ENCODE data around the gene CTIF.
"Not testable (repeated sequence)": the region's sequence is repeated elsewhere in the genome, so short reads cannot be mapped to it uniquely, and the experiment has no call there.

Gene CTIF

DNA sequence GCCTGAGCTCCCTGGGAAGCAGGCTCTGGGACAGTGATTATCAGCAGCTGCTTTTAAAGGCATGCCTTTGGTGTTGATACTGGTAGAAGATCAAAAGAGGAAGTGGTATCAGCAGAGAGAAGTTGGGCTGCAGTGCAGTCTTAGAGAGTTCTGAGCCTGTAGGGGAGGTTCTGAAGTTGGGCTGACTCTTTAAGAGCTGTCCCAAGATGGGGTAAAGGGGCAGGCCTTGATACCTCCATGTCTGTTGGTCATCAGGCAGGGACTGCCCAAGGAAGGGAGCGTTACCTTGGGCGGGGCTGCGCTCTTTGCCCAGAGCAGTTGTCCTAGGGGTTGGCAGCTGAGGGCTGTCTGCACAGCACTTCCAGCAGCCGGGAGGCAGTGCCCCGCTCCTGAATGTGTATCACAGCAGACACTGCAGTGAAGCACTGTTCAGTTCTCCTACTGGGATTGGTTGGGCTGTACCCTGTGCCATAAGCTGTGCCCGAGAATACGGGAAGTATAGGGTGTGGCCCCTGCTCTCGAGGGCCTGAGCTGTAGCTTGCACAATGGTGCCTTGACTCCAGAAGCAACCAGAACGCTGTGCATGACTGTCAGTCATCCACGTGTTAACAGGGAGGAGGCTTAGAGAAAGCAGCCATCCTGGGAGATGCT lies 177.0 kb downstream of the CTIF start:
- no peak for DNase-seq

GRCh38 chr18:48717227-48717626 lies 178.4 kb downstream of the CTIF start:
- not testable (repeated sequence) for DNase-seq

DNA sequence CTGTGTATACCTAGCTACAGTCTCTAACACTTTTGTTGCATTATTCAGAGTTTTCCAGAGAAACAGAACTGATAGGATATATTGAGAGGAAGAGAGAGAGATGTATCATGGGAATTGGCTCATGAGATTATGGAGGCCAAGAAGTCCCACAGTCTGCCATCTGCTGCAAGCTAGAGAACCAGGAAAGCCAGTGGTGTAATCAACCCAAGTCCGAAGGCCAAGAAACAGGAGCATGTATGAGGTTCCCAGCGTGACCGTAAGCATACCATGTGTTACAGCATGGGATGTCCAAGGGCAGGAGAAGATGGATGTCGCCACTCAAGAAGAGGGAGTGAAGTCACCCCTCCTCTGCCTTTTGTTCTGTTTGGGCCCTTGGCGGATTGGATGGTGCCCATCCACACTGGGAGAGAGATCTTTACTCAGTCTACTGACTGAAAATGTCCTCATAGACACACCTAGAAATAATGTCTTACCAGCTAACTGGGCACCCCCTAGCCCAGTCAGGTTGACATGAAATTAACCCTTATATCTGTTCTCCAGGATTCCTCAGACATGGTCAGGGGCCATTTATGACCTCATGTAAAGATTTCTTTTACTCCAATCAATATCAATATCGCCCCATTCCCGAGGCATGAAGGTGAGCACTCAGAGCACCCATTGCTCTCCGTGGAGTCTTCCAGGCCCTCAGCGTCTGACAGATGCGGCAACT lies 179.6 kb downstream of the CTIF start:
- DNase-seq = no peak

DNA sequence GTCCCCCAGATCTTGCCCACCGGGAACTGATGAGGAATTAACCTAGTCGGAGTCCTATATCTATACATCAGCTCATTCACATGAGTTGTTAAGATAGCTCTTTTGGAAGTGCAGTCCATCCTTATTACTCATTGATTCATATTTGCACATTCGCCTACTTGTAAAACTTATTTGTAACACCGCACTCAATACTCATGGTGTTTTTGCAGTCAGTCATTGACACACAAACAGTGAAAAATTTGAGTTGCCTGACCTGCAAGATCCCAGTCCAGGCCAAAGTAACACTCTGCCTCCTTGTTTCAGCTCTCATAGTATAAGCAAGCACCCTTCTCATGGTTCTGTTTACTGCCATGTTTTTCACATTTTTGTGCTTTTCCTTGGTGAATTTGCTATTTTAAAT lies 180.6 kb downstream of the CTIF start:
- no peak for DNase-seq

DNA sequence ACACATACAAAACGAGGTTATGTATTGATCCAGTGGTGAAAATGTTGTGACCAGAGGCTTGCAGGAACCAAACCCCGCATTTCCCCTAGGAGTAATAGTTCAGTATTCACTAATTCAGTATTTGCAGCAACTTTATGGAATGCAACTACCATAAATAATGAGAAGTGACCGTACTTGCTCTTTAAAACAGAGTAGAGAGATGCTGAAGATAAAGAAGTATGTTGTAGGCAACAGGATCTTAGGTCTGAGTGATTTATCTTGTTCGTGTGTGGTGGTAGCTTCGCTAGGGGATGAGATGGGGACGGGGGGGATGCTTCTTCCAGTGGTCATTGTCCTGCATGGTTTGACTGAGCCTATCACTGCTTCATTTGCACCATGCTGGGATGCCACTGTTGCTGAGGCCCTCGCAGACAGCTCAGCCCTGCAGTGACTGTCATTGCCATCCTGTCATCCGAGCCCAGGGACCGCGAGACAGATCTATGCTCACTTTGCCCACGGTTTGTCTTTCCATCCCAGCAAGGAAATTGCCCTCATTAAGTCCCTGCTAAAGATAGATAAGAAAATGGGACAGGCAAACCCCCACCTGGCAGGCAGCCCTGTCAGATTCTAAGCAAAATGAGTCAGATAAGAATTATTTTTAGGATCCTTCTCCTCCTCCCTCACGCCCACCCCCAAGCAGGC lies 181.3 kb downstream of the CTIF start:
- DNase-seq = peak; percentile 43

DNA sequence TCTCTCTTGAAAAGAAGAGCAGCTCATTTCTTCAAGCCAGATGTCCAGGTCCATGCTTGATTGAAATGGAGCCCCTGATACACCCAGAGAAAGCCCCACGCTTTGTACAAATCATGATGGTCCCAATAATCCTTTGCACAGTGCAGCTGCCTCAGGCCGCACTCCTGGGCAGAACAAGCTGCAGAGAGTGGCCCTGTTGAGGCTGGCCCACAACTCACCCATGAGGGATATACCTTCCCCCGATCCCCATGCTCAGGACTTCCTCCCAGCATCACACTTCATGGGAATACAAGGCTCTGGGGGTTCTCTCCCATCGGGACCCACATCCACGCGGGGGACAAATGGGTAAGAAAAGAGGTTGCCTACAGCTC lies 181.8 kb downstream of the CTIF start:
- DNase-seq = no peak

DNA sequence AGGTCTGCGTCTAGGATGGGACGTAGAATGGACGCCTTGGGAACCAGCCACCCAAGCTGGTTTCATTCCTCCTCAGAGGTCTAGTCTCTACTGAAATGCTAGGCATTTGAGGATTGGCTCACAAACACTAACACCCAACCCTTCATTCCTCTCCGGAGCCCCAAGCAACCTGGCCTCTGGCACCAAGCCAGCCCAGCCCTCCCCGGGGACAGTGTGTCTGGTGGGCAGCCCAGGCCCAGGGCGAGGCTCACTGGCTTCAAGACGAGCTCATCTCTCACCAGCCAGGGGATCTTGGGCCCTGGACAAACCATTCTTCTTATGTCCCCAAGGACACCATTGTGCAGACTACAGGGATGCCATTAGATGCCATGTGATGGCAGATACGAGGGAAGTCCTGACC lies 182.5 kb downstream of the CTIF start:
- no peak for DNase-seq

DNA sequence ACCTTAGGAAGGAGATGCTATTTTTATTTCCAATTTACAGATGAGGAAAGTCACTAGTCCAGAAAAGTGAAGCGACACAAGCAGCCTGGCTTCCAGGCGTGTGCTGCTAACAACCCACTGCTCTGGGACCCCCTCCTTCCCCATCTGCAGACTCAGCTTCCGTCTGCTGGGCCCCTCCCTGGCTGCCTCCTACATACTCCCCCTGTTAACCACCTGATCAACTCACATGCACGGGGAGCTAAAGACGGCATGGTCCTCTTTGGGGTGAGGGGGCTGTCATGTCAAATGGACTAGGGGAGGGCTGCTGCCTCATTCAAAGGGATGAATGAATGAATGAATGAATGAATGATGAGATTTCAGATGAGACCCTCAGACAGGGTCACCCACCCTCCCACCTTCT lies 184.2 kb downstream of the CTIF start:
- no peak for DNase-seq

DNA sequence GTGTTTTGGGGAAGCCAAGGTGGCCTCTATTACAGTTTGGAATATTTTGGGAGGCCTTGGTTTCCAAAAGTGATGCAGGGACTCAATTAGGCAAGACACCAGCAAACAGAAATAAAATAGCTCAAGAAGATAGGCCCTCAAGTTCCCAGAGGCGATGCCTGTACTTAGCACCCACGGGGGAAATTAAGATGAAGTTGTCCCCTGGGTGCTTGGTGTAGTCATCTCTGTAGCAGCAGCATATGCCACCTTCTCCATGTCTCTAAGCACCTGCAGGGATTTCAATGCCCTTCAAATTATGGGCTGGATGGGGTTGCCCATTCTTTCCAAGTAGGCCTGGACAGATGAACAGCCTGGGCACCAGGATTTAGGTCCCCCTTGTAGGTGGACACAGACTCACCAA lies 185.0 kb downstream of the CTIF start:
- DNase-seq = no peak

DNA sequence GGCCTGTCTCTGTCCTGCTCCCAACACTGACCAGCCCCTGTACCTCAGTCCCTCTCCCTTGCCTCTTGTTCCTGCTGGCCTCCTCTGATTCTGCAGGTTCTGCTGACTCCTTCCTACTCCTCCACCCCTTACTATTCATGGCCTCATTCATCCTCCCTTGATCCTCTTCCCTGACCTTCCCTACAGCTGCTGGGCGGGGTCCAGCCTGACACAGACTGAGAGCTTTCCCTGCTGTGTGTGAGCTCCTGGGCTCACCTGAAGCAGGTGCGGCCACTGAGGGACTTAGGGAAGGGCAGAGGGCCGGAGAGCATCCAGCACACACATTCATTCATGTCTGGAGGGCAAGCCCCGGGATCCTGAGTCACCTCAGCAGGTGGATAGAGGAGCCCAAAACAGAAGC lies 185.6 kb downstream of the CTIF start:
- DNase-seq = no peak

- DNase-seq = no peak
Measured at GRCh38 chr18:48724939-48725338, 186.1 kb downstream of the CTIF start.

GRCh38 chr18:48725562-48725961 lies 186.7 kb downstream of the CTIF start:
- DNase-seq = no peak

DNA sequence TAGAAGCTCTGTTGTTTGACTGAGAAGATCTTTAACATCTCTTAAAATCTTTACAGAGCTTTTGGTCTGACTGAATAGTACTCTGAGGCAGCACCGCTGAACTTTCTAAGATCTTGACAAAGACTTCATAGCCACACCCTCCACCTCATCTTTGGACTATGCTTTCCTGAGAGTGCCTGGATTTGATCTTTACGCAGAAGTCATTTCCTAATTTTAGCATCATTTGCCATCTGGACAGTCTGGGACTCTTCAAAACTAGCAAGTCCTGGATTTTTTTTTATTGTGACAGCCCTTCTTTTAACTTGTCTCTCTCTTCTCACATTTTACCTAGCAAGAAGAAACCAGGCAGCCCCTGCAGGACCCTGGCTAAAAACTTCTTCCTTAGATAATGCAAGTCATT lies 188.8 kb downstream of the CTIF start:
- no peak for DNase-seq

DNA sequence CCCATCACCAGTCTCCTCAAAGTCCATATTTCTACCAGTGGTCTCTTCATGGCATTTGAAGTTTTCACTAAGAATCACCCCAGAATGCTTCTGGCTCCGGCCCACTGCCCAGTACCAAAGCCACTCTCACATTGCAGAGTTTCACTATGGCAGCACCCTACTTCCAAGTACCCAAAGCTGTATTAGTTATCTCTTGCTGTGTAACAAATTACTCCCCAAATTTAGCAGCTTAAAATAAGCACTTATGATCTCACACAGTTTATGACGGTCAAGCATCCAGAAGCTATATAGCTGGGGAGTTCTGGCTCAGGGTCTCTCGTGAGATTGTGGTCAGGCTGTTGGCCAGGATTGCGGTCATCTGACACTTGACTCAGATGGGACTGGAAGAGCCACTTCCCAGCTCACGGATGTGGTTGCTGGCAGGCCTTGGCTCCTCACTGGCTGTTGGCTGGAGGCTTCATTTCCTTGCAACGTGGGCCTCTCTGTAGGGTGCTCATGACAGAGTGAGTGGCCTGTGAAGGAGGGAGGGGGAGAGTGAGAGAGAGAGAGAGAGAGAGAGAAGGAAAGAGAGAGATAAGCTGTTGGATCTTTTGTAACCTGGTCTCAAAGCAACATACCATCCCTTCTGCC lies 189.5 kb downstream of the CTIF start:
- DNase-seq = no peak

GRCh38 chr18:48729404-48729803 lies 190.6 kb downstream of the CTIF start:
- no peak for DNase-seq

- DNase-seq = no peak
Measured at GRCh38 chr18:48730010-48730409, 191.2 kb downstream of the CTIF start.

GRCh38 chr18:48732767-48733424 lies 194.1 kb downstream of the CTIF start:
- no peak for DNase-seq

- no peak for DNase-seq
Measured at GRCh38 chr18:48733643-48734253, 194.9 kb downstream of the CTIF start.

- no peak for DNase-seq
Measured at GRCh38 chr18:48734460-48734859, 195.6 kb downstream of the CTIF start.

DNA sequence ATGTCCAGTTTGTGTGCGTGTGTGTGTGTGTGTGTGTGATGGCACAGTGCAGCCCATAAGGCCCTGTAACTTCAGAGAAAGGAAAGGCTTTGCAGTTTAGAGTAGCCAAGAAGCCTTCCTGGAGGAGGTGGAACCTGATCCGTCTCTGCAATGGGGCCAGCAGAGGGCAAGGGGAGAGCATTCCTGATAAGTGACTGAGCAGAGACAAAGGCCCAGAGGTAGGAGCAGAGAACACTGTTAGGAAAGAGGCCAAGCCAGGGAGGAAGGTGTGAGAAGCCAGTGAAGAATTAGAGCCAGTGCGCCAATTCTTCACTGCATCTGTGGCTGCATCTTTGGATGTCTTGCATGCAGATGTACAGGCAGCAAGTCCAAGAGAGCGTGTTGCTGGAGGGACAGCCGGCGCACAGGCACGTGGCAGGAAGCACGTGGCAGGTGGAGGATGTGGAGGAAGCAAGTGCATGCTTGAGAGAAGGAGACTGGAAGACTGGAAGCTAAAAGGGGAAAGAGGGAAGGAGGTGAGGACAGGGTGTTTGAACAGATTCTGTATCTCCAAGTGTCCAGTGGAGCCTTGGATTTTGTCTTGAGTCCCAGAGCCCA lies 196.3 kb downstream of the CTIF start:
- no peak for DNase-seq

DNA sequence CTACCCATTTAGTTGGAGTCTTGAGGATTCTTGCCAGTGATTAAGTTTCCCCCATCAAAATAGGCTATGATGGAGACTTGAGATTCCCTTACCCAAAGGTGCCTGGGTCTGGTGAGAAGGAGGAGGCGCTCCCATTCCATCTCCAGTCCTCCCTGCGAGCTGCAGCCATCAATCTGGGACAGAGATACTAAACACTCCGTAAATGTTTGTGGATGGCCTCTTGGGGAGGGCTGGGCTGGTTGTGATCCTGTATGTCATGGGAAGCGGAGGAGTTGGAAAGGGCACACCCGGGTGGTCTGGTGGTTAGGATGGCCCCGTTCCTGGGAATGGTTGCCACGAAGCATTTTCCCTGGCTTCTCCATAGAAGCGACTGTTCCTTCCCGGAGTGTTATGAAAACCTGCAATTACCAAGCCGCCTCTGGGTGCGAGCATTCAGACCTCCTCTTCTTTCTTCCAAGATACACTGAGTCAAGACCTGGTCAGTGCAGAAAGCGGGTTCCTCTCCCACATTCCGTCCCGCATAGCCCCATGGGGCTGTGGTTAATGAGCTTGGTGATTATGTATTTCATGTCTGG lies 196.9 kb downstream of the CTIF start:
- no peak for DNase-seq

Measured in retina (tissue), 1 donor.